Activated CD4-positive, CD25-positive, alpha-beta regulatory T cell treated with anti-CD3 and anti-CD28 coated beads, Interleukin-2, amount 50 U/mL, for 16 hours (primary cell): ENCODE measurements around the gene TRIM50.
"Not testable (repeated sequence)": the region's sequence is repeated elsewhere in the genome, so short reads cannot be mapped to it uniquely, and the experiment has no call there.

ENCODE experiments used
- DNase-seq: peaks from one replicate; pipeline ENCODE4 v3.0.0-alpha.2; 2020; ENCODE audit warnings: low read depth, low spot score

The TRIM50 gene

DNA sequence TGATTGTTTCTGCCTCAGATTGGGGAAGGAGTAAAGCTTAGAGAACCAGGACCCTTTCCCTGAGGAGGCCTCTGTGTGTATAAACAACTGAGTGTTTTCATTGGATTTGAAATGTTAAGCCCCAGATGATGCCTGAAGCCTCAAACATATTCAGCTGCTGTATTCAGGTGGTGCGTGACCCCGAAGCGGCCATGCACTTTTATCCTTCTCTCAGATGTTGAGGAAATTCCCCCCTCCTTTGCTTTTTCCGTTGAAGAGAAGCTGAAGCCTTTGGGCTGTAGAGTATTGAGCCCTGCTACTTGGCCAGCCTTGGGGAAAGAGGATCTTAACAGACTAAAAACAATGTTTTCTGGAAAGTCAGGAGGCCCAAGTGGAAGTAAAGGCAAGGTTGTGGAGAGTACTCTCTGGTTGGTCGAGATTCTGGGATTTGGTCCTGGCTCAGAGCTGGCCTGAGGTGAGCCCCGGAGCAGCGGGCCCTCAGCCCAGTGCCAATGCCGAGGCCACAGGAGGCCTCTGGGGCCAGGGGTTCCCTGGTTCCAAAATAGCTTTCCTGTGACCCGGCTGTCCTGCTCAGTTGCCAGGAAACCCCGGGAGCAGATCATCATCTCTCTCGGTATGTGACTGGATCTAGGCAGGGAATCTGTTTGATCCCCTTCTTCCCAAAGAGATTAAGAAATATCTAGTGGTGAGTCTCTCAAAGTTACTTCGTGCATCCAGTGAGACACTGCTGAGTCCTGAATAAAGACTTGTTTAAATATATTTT lies 22.6 kb upstream of the TRIM50 start:
- no peak for DNase-seq

DNA sequence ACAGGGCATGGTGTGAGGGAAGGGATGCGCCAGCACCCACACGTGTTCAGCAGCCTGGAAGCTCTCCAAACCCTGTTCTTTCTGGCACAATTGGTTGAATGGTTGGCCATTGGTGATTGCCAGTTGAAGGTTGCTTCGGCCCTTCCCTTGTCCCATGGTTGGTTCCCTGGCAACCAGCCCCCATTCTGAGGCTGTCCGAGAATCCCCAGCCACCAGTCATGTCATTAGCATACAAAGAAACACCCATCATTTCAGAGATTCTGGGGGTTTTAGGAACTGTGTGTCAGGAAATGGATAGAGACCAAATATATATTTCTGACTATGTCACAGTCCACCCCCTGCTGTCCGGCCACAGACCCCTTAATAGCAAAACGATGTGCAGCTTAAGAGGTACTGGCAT lies 21.9 kb upstream of the TRIM50 start:
- no peak for DNase-seq

DNA sequence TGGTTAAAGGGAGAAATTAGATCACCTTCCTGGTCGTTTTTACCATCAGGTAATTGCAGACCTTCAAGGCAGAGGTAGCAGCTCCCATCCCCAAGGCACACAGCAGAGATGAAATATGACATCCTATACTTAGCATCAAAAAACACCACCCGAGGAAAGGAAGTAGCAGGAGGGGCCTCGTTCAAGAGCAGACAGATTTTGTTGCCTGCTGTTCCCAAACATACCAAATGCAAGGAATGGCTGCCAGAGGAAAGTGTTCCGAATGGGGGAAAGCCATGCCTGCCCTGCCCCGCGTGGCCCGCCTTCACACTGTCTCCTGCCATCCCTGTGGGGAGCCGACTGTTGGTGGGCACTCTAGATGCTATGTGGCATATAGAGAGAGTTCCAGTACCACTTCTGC lies 18.1 kb upstream of the TRIM50 start:
- no peak for DNase-seq

DNA sequence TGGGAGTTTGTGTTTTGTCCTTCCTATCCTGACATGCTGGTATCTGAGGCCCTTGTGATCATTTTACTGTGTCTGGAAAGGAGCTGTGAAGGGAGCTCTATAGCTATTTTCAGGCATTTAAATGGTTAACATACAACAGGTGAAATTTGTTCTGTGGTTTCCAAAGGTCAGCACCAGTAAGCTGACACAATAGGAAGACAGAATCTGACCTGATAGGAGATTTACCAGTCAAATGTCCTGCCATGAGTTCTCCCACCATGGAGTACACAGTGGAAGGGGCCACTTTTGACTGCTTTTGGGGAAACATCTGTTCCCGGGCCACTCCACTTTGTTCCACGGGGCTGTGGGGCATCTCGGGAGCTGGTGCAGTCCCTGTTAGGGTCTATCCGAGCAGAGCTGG lies 17.7 kb upstream of the TRIM50 start:
- no peak for DNase-seq

DNA sequence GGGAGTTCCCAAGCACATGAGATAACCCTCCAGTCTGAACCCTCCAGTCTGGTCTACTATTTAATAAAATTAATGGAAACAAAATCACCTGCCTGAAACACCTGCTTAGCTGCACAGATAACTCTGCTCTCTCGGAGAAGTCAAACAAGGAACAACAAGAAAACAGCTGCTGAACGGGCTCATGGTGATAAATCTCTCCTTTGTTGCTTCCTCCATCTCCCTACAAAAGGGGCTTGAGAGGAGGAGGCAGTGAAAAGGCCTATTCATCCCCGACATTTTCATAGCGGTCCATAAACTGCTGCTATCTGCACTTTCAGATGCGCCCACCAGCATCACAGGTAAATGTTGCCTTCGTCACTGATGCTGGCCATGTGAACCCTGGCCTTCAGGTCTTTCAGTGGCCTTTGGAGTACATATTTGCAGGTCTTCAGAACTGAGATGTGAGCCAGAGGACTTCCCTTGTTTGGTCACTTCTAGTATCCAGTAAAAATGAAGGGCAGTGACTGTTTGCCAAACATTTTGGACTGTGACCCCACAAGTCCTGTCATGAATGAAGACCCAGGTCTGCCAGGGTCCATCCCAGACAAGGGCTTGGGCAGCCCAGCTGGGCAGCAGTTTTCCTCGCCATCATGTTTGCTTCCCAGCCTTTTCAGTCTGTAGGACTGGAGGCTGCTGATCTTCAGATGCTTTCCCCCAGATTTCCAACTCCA lies 15.9 kb upstream of the TRIM50 start:
- no peak for DNase-seq

DNA sequence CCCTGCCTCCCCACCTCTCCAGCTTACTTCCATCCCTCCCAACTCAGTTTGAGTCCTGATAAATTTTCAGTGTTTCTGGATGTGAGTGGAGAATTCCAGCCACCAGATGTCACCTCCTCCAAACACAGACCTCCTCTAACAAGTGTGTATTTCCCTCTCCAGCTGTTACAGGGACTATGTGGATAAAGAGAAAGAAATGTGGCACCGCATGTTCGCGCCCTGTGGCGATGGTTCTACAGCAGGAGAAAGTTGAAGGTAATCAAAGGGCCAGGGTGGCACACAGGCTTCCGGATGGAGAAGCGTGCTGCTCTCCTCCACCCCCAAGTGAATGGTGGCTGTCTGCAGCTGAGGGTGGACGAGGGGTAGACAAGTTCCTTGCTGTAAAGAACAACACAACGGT lies 14.8 kb upstream of the TRIM50 start:
- DNase-seq: no peak

DNA sequence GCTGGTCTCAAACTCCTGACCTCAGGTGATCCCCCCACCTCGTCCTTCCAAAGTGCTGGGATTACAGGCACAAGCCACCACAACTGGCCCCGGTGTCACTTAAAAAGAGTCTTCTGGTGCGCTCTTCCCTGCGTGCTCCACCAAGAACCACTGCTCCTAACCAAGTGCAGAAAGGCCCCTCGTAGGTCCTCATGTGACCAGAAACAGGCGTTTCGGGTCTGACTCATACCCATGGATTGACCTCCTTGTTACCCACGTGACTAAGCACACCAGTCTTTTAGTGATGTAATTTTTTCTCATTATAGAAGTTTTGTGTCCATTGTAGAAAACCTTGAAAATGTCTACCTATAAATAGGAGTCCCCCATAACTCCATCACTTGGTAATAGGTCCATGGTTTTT lies 14.0 kb upstream of the TRIM50 start:
- no peak for DNase-seq

DNA sequence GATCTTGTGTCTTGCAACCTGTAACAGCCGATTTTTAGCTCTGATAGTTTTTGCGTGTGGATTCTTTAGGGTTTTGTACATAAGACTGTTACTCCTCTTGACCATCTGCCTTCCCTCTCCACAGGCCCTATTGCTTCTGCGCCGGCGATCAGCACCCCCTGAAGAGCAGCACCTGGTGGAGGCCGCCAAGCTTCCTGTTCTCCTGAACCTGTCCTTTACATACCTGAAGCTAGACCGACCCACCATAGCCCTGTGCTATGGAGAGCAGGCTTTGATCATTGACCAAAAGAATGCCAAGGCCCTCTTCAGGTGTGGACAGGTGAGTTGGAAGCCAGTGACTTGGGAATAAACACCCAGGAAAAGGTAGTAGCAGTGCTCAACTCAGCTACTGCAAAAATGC lies 12.6 kb upstream of the TRIM50 start:
- no peak for DNase-seq

DNA sequence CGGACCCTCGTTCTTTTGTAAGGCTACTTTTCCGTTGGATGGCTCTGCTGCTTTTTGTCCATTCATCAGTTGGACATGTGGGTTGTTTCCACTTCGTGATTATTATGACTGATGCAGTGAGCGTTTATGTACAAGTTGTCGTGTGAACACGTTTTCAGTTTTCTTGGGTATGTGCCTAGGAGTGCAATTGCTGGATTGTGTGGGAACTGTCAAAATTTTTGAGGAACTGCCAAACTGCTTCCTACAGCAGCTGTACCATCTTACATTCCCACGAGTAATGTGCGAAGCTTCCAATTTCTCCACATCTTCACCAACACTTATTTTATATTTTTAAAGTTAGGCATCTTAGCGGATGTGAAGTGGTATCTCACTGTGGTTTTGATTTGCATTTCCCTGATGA lies 10.4 kb upstream of the TRIM50 start:
- DNase-seq: no peak

DNA sequence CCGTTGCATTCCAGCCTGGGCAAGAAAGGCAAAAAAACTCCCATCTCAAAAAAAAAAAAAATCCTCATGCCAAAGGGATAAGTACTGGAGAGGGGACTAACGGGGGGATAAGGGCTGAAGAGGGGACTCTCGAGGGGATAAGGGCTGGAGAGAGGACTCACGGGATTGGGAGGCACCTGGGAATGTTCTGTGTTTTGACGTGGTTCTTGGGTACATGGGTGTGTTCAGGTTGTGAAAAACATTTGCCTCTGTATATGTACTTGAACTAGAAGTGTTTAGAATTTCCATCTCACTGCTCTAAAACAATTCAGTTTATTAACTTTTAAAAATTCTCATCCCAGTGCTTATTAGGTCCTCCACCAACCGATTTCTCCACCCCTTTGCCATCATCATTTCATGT lies 4.6 kb upstream of the TRIM50 start:
- no peak for DNase-seq

DNA sequence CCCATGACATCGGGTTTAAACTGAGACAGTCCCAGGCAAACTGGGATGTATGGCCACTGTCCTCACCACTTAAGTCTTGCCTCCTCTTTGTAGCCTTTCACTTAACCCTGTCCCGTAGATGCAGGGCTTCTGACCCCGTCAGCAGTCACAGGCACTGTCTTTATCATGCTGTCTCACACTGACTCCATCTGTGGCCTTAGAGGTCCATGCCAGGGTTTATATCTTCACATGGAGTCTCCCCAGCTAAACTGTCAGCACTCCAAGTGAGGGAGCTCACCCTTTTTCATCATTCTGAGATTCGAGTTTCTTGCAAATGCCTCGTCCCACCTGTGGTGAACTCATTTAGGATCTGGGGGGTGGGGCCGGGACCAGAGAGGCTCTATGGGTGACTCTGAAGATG lies 2.9 kb upstream of the TRIM50 start:
- no peak for DNase-seq

DNA sequence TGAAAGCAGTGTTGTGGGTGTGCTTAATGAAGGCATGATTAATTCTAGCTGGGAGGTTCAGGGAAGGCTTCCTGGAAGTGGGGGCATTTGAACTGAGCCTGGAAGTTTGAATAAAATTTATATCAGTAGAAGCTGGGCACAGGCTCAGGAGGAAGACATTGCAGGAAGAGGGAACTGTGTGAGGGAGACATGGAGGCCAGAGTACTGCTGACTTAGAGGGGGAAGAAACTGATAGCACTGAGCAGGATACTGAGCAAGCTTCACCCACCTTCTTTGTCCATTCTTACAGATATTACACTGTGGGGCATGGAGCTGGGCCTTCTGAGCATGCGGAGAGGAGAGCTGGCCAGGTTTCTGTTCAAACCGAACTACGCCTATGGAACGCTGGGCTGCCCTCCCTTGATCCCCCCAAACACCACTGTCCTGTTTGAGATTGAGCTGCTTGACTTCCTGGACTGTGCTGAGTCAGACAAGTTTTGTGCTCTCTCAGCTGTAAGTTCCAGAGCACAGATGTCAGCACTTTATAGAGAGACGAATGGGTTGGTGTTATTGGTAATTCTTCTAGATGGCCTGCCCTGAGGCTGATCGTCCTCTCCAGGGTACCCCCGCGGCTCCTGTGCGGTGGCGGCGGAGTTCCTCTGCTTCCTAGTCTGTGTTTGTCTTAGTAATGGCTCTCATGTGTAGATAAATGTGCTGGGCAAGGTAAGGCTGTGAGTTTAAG lies 2.1 kb upstream of the TRIM50 start:
- DNase-seq: no peak

DNA sequence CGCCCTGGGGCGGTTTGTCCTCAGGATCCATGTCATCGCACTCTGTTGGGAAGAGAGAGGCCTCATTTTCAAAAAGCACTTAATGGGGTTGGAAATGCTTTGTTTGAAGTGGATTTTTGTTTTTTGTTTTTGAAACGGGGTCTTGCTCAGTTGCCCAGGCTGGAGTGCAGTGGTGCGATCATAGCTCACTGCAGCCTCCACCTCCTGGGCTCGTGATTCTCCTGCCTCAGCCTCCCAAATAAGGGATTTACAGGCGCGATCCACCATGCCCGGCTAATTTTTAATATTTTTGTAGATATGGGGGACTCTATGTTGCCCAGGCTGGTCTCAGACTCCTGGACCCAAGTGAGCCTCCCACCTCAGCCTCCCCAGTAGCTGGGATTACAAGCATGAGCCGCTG lies 814 bp upstream of the TRIM50 start:
- DNase-seq: no peak

DNA sequence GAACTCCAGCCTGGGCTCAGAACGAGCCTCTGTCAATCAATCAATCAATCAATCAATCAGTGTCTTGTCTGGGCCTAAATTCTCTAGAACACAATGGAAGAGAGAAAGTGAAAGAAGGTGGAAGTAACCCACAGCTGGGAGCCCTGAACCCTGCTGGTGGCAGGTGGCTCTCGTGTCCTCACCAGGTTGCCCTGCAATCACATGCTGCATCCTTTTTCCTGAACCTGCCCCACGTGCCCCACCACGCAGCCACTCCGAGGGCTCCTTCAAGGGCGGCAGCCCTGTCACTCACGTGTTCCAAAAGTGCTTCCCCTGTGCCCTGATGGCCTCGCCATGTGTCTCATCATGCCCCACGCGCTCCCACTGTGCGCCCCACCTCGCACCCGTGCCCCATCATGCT lies 433 bp downstream of the TRIM50 start:
- DNase-seq: not testable (repeated sequence)

DNA sequence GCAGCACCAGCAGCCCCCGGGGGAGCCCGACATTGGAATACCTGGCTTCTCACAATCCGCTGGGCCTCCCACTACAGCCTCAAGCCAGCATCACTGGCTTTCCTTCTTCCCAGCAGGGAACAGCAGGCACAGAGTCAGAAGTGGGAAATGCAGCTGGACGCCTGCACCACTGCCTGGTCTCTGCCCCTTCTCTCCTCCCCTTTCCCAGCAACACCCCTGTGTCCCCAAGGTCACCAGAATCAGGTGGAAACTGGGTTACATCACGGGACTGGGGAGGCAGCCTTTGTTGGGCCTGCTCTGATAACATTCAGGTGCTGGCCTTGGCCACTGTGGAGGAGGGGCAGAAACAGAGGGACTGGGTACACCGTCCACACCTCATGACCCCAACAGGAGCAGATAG lies 2.5 kb downstream of the TRIM50 start:
- DNase-seq: not testable (repeated sequence)

DNA sequence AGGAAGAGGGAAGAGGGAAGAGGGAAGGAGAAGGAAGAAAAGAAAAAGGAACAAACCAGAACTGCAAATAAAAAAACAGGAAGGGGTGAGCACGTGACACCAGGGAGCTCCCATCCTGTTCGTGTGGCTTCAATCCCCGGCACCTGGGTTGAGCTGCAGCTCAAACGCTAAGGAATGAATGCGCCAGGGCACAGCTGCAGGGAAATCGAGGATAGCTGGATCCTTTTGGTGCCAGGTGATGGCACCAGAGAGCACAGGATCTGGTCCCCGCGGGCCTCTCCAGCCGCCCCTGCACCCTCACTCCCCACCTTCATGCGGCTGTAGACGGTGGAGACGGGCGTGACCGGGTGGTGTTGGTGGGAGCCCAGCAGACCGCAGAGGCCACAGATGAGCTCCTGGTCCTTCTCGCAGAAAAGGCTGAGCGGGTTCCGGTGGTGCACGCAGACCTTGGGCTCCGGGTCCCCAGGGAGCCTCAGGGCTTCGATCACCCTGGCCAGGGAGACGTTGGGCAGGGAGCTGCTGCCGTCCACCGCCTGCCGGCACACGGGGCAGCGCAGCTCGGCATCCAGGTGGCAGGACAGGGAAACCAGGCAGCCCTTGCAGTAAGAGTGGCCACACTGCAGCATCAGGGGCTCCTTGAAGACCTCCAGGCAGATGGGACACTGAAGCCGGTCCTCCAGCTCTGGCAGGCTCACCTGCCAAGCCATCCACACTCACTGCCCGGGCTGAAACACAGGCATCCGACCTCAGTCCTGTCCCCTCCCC lies 3.6 kb downstream of the TRIM50 start:
- DNase-seq: not testable (repeated sequence)

DNA sequence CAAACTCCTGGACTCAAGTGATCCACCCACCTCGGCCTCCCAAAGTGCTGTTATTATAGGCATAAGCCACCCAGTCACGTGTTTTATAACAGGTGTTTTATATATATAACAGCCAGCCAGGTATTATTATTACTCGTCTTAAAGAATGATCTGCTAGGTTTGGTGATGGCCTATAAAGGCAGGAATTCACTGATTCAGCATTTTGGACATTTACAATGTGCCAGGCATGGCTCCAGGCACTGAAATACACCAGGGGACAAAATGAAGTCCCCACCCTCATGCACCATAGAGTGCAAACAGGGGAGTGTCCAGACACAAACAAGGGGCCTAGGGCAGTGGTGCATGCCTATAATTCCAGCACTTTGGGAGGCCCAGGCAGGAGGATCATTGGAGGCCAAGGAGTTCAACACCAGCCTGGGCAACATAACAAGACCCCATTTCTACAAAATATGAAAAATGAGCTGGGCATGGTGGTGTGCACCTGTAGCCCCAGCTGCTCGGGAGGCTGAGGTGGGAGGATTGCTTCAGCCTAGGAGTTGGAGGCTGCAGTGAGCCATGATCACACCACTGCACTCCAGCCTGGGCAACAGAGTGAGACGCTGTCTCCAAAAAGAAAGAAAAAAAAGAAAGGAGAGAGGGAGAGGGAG lies 4.3 kb downstream of the TRIM50 start:
- DNase-seq: not testable (repeated sequence)

DNA sequence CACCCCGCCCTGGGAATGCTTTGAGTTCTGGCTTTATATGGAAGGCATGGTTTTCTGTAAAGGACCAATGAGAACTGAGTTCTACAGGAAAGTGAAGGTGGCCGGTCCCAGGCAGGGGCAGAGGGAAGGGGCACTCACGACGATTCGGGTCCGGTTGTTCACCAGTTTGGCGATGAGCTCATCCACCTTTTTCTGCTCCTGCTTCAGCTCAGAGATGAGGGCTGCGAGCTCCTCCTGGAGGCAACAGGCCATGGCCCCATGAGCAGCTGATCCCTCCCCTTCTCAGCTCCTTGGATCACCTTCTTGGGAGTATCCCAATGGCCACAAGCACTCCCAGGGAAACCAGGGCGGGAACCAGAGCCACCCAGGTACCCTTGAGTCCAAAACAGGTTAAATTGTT lies 7.9 kb downstream of the TRIM50 start:
- DNase-seq: not testable (repeated sequence)

DNA sequence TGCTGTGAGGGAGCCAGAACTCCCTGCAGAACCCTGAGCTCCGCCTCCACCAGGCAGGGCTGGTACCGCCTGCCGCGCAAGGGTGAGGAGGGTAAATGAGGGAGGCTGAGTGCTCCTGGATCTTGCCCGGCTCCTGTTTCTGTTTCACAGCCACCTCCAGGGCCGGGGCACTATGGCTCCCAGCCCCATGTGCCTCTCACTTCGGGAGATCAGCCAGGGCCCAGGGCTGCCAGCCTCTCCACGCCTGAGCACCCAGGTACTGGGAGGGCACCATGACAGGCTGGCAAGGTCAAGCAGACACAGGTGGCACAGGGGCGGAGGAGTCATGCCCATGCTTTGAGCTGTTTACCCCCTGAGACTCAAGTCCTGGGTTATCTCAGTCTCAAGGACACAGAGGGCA lies 8.3 kb downstream of the TRIM50 start:
- DNase-seq: not testable (repeated sequence)

DNA sequence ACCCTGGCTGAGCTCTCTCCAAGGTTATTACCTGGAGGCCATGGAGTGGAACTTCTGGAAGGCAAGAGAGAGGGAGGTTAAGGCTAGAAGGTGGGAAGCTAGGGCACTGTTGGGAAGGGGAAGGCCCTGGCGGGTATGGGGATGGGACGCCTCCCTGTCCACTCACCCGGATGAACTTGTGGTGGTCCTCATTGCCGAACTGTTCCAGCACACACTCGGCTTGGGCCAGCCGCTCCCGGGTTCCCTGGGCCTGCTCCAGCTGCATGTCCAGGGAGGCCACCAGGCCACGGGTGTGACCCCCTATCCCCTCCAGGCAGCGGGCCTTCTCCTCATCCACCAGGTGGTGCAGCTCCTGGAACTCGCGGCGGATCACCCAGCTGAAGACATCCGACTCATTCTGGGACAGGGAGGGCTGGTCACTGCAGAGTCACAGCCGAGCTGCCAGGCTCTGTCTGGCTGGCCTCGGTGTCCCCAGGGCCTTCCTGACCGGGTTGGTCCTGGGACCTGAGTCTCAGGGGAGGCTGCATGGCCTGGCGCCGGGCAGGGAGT lies 9.2 kb downstream of the TRIM50 start:
- DNase-seq: not testable (repeated sequence)

DNA sequence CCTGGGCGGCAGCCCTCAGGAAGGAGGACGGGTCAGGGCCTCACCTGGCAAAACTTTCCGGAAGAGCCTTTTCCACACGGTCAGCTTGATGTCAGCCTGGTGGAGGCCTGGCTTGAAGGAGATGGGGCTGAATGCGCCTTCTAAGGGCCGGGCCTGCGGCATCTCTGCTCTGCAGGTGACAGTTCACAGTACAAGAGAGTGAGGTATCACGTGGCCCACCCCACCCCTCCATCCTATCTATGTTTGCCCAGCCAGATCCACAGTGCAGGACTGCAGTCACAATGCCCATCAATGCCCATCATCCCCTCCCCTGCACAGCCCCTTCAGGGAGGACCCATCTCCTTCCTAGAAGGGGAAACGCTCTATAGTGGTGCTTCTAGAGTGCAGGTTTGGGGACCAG lies 11.4 kb downstream of the TRIM50 start:
- no peak for DNase-seq
